Kidney (tissue), 11 donors: ENCODE results near the gene POLR2J. TPM values are rescaled to one million over a fixed set of nuclear protein-coding genes. Genes with fewer than 3 reads are reported as not detected.
A peak's percentile ranks its signal among the peaks of the same experiment; 100 is the strongest.
"Not testable (repeated sequence)": the region's sequence is repeated elsewhere in the genome, so short reads cannot be mapped to it uniquely, and the experiment has no call there.

ENCODE experiments used
- DNase-seq, 5 donors: peaks; one replicate each; pipeline ENCODE4 v3.0.0-alpha.2; 2013 to 2020
- FAIRE-seq: peaks from 2 replicates; lab custom pipeline; 2012; peaks lifted over from hg19 to GRCh38; lab: Jason Lieb, UNC
- H3K27ac ChIP-seq, 2 donors: one replicate each; pipeline ENCODE4 v1.7.0; 2013; ENCODE audit warnings: low read depth in 2 of 2, low read length in 2 of 2, inconsistent platforms in 1 of 2
- H3K27me3 ChIP-seq: one replicate; pipeline ENCODE4 v1.7.1; 2013; ENCODE audit warnings: low read length, inconsistent platforms; ENCODE audit not compliant: control insufficient read depth, insufficient read depth
- H3K36me3 ChIP-seq, 3 donors: one replicate each; pipeline versions ENCODE4 v1.7.0 to v1.7.1; 2013; ENCODE audit warnings: low read length in 3 of 3, control low read depth in 1 of 3, inconsistent platforms in 1 of 3; ENCODE audit not compliant: insufficient read depth in 3 of 3, control insufficient read depth in 2 of 3
- H3K4me1 ChIP-seq, 3 donors: one replicate each; pipeline versions ENCODE4 v1.7.0 to v1.7.1; 2013; ENCODE audit warnings: low read length in 3 of 3, inconsistent platforms in 1 of 3, low read depth in 1 of 3; ENCODE audit not compliant: control insufficient read depth in 2 of 3, insufficient read depth in 2 of 3
- H3K4me3 ChIP-seq, 3 donors: one replicate each; pipeline versions ENCODE4 v1.7.0 to v1.8.1; 2013; ENCODE audit warnings: low read length in 3 of 3, control low read depth in 1 of 3, inconsistent platforms in 1 of 3
- H3K9ac ChIP-seq, 3 donors: one replicate each; pipeline versions ENCODE4 v1.7.0 to v1.7.1; 2013; ENCODE audit warnings: low read length in 3 of 3, control low read depth in 1 of 3, inconsistent platforms in 1 of 3
- H3K9me3 ChIP-seq, 3 donors: one replicate each; pipeline versions ENCODE4 v1.7.0 to v1.7.1; 2013; ENCODE audit warnings: low read length in 3 of 3, control low read depth in 1 of 3, inconsistent platforms in 1 of 3; ENCODE audit not compliant: control insufficient read depth in 2 of 3, insufficient read depth in 1 of 3
- intact Hi-C: fragments of 100-400 bp; cut with DNase I; formaldehyde crosslinking; loops from one replicate; pipeline ENCODE4 v1.11.1; 2022
- polyA plus RNA-seq: library from polyadenylated mRNA; stranded (reverse); fragments of 350-450 nt; fragmentation: Illumina TruSeq; extraction: RNeasy Lipid Tissue Mini Kit (QIAGEN cat#74804); gene quantifications from one replicate; pipeline ENCODE4 v1.2.3, GENCODE V29; 2014; ENCODE audit warnings: low read depth, low replicate concordance; ENCODE audit not compliant: insufficient read depth
- total RNA-seq: library from RNA; stranded (reverse); fragmentation: NEBNext Ultra II Directional; extraction: Animal tissue kit (Norgen Biotek cat#: 25700); gene quantifications from one replicate; pipeline ENCODE4 v1.2.1, GENCODE V29; 2021
- donor health status: control.
- donor health status: control.
- donor health status: DM: yes; HTN: yes; CAD: no.
- donor health status: Normal renal cell carcinoma (clear cell type).

The POLR2J gene
- total and polyA plus RNA-seq, 2 donors from 2014 or later: 42.0 to 117 TPM

DNA sequence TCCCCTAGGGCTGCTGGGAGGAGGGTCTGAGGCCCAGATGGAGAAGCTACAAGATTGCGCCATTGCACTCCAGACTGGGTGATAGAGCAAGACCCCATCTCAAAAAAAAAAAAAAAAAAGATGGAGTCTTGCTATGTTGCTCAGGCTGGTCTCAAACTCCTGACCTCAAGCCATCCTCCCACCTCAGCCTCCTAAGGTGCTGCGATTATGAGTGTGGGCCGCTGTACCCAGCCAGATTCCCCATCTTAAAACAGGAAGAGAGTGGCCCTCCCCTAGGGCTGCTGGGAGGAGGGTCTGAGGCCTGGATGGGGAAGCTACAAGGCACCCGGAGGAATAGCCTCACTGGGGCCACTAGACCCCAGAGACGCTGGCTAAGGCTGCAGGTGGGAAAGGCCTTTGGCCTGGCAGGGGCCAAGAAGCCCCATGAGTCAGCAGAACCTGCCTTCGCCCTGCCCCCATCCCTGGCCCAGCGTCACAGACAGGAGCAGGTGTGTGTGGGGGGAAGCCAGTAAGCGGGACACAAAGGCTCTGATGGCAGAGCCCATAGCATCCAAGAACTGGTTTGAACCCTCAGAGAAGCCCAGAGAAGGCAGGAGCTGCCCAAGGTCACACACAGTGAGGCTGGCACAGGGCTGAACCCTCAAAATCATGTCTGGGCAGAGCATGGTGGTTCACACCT is 28.8 kb upstream of the POLR2J start:
- peak in 1 of 5 donors; percentile 20 for DNase-seq
- H3K27ac ChIP-seq, FAIRE-seq, H3K27me3 ChIP-seq, H3K4me3 ChIP-seq, H3K4me1 ChIP-seq, H3K9me3 ChIP-seq, H3K36me3 ChIP-seq, intact Hi-C loops, H3K9ac ChIP-seq: not testable (repeated sequence)

DNA sequence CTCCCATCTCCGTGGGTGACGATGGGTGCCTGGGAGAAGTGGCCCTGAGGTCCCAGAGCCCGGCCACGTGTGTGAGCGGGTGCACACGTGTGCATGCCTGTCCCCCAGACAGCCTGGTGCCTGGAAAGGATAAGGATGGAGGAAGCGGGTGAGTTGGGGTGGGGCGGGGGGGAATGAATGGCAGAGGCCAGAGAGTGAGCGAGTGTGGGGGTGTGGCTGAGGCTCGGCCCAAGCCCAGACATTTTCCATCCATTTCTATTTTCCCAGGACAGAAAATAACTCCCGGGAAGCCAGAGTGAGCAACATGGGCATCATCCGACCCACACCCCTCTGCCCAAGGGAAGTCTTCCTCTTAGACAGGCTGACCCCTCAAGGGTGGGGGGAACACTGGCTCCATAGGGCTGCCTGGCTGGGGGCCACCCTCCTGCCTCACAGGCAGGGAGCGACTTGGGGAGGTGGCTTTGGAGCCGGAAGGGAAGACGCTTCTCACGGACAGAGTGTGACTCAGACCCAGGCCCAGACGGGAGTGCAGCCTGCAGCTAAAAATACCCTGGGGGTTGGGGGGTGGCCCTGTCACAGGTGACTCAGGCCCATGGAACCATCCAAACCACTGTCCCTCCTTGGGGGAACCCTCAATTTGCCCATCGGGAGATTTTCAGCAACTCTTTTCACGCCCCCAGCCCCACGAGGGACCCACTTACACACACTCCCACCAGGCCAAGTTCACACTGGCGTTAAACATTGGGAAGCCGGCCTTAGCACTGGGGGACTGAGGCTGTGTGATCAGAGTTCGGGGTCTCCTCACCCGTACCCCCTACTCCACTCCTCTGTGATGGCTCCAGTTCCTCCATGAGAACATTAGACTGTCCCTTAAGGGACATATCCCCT is 26.8 kb upstream of the POLR2J start:
- H3K36me3 ChIP-seq, H3K4me1 ChIP-seq, H3K4me3 ChIP-seq, FAIRE-seq, H3K9ac ChIP-seq, H3K9me3 ChIP-seq, H3K27ac ChIP-seq, intact Hi-C loops, H3K27me3 ChIP-seq: not testable (repeated sequence)
- DNase-seq: peak in 1 of 5 donors; percentile 29

DNA sequence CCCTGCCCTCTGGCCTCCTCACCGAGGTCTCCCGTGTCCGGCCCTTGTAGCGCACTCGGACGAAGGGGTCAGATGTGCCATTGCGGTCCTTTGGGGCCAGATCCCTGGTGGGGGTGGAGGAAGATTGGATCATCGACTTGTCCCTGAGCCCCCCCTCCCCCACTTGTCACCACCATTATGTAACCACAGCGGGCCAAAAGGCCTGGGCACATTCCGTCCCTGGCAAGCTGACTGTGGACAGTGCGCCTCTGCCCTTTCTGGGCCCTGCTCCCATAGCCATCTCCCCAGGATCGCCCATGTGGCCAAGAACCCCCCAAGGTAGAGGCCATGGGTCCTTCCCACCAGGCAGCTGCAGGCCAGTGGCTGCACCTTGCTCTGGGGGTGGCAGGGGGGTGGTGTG is 24.4 kb upstream of the POLR2J start:
- FAIRE-seq, H3K4me3 ChIP-seq, H3K4me1 ChIP-seq, intact Hi-C loops, H3K9me3 ChIP-seq, H3K9ac ChIP-seq, H3K36me3 ChIP-seq, H3K27ac ChIP-seq, DNase-seq, H3K27me3 ChIP-seq: not testable (repeated sequence)

GRCh38 chr7:102498321-102498720 is 19.6 kb upstream of the POLR2J start:
- H3K4me1 ChIP-seq: not testable (repeated sequence)

DNA sequence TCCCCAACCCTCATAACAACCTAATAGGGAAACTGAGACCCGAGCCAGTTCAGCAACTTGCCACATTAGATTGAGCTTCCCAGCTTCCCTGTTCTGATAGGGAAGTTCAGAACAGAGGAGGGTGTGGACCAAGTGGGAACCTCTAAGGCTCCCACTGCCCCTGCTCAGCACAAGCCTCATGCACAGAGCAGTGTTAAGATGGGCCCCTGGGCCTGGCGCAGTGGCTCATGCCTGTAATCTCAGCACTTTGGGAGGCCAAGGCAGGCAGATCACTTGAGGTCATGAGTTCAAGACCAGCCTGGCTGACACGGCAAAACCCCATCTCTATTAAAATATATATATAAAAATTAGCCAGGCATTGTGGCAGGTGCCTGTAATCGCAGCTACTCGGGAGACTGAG is 18.6 kb upstream of the POLR2J start:
- H3K4me1 ChIP-seq, H3K36me3 ChIP-seq, FAIRE-seq, H3K27me3 ChIP-seq, H3K27ac ChIP-seq, H3K9me3 ChIP-seq, H3K4me3 ChIP-seq, H3K9ac ChIP-seq, intact Hi-C loops: not testable (repeated sequence)
- peak in 1 of 5 donors; percentile 27 for DNase-seq

More at GRCh38 chr7:102498321-102498720, 19.6 kb upstream of the POLR2J start:
- H3K4me3 ChIP-seq, H3K9me3 ChIP-seq, FAIRE-seq, intact Hi-C loops, H3K9ac ChIP-seq, H3K27ac ChIP-seq, H3K36me3 ChIP-seq, H3K27me3 ChIP-seq: not testable (repeated sequence)
- peak in 1 of 5 donors; percentile 46 for DNase-seq

DNA sequence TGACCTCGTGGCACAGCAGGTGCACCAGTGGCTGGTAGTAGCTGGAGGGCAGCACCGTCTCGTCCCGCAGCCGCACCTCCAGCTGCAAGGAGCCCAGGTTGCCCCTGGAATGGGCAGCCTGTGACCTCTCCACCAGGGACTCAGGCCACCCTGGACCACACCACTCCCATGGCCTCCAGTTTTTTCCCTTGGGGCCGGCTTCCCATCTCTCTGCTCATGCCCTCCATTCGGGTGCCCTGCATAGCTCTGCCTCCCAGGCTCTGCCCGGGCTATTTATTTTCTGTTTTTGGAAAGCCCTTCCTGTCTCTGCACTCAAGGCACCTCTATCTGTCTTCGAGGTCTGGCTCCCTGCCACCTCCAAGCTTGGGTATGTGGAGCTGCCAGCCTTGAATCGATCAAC is 18.1 kb upstream of the POLR2J start:
- H3K4me1 ChIP-seq, H3K9ac ChIP-seq, H3K27me3 ChIP-seq, H3K36me3 ChIP-seq, H3K4me3 ChIP-seq, H3K9me3 ChIP-seq, intact Hi-C loops, FAIRE-seq, H3K27ac ChIP-seq: not testable (repeated sequence)
- DNase-seq: peak in 2 of 5 donors; percentile 4 to 64

DNA sequence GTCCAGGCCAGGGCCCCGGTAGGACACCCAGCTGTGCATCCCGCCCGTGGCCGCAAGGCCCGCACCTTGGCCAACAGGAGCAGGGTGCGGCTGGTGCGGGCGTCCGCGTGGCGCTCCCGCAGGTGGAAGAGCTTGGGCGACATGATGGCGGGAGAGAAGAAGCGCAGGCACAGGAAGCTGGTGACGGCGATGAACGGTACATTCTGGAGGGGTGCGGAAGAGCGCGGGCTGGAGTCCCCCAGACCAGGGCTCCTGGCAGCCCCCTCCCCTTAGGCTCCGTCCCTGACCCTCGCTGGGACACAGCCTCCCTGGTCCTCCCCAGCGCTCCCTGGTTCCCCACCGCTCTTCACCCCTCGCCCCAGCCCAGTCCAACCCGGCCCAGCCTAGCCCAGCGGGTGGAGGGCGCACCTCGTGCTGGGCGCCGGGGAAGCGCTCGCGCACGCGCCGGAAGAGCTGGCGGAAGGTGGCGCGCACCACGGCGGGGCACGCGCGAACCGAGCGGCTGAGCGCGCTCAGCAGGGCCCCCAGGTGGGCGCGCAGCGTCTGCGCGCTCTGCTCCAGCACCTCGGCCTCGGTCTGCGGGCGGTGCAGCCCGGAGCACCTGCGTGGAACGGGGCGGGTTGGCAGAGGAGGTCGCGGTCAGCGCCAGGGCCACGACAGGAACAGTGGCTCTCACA is 15.9 kb upstream of the POLR2J start:
- DNase-seq, H3K9ac ChIP-seq, FAIRE-seq, H3K27ac ChIP-seq, H3K27me3 ChIP-seq, intact Hi-C loops, H3K36me3 ChIP-seq, H3K4me1 ChIP-seq, H3K9me3 ChIP-seq, H3K4me3 ChIP-seq: not testable (repeated sequence)

DNA sequence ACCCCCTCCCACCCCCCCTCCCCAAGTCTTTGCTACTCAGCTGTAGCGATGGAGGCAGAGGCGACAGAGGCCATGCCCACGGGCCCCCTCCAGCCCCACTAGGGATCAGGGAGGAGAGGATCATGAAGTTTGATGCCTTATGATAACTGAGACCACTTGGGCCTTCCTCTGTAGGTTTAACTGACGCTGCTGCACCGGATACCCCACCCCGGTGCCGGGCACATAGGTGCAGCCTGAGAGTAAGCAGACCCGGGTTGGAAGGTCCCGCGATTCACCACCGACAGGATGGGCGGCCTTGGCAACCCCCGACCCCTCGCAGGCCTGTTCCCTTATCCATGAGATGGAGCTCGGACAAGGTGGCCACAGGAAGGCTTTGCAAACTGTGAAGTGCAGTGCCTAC is 15.3 kb upstream of the POLR2J start:
- H3K4me3 ChIP-seq, H3K9me3 ChIP-seq, H3K36me3 ChIP-seq, intact Hi-C loops, FAIRE-seq, H3K9ac ChIP-seq, H3K27ac ChIP-seq, H3K4me1 ChIP-seq, H3K27me3 ChIP-seq: not testable (repeated sequence)
- DNase-seq: peak in 1 of 5 donors; percentile 44
